Activated CD4-positive, alpha-beta T cell treated with anti-CD3 and anti-CD28 coated beads, Interleukin-10, Interleukin-2, amounts not matched to agents 100 ng/mL and 50 ng/mL, durations not matched to agents 16 hours and 8 hours (primary cell): ENCODE data around the gene TIGIT.

ENCODE experiments used
- DNase-seq: peaks from one replicate; pipeline ENCODE4 v3.0.0-alpha.2; 2020

The TIGIT gene

DNA sequence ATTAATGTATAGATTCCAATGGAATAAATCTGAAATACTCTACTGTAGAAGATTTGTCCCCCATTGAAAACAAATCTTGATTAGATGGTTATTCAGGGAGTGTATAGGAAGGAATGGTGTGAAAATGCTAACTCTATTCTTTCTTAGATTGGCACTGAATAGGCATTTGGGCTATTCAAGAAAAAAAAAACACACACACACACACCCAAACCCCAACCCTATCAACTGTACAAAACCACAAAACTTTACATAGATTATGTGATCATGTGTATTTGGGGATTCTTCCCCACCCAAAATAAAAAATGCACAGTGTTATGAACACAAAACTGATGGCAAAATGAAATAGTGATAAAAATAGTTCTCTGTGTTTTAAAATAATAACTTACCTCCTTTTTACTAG is 61.8 kb downstream of the TIGIT start:
- no peak for DNase-seq

DNA sequence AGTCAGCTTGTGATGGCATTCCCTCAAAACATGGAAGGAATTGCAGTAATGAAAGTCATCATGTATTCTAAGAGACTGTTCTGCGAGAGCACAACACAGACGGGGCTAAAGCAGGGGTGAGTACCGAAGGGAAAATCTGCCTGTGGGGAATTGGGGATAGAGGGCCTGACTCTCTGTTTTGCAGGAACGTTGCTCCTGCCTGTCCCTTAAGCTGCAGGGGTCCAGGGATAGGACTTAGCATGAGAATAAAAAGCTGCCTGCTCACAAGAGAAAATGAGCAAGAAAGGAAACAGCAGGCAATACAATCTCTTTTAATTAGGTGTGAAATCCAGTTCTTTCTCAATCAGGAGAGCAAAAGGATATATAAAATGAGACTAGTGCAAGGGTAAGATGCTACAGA is 62.2 kb downstream of the TIGIT start:
- DNase-seq, result no peak

- no peak for DNase-seq
Observed at GRCh38 chr3:114356525-114356924, 62.7 kb downstream of the TIGIT start.
